Measurements from ENCODE around the gene DLK1.

The DLK1 gene

DNA sequence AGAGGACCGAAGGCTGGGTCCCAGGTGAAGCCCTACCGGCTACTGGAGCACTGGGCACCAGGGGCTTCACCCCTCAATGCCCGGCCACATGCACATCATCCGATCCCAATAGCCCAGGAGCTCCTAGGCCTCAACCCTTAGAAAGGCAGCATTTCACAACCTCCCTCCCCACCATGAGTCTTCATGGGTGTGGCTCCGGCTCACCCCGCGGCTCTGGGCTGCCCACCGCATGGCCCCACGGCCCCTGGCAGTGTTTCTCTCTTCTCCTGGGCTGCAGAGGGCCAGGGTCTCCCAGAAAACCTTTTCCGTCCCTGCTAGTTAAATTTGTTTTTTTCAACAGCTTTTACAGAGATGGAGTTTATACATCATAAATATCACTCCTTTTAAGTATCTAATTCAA is 28.6 kb upstream of the DLK1 start:
- TF ChIP-seq, protein P1, sequence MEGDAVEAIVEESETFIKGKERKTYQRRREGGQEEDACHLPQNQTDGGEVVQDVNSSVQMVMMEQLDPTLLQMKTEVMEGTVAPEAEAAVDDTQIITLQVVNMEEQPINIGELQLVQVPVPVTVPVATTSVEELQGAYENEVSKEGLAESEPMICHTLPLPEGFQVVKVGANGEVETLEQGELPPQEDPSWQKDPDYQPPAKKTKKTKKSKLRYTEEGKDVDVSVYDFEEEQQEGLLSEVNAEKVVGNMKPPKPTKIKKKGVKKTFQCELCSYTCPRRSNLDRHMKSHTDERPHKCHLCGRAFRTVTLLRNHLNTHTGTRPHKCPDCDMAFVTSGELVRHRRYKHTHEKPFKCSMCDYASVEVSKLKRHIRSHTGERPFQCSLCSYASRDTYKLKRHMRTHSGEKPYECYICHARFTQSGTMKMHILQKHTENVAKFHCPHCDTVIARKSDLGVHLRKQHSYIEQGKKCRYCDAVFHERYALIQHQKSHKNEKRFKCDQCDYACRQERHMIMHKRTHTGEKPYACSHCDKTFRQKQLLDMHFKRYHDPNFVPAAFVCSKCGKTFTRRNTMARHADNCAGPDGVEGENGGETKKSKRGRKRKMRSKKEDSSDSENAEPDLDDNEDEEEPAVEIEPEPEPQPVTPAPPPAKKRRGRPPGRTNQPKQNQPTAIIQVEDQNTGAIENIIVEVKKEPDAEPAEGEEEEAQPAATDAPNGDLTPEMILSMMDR (conservative IDR thresholded peaks at IDR 0.05; ENCODE audit: low read depth, low read length), result no peak
- no peak overlapping the region for H3K4me3 ChIP-seq (ENCODE audit: low read depth, low read length)

DNA sequence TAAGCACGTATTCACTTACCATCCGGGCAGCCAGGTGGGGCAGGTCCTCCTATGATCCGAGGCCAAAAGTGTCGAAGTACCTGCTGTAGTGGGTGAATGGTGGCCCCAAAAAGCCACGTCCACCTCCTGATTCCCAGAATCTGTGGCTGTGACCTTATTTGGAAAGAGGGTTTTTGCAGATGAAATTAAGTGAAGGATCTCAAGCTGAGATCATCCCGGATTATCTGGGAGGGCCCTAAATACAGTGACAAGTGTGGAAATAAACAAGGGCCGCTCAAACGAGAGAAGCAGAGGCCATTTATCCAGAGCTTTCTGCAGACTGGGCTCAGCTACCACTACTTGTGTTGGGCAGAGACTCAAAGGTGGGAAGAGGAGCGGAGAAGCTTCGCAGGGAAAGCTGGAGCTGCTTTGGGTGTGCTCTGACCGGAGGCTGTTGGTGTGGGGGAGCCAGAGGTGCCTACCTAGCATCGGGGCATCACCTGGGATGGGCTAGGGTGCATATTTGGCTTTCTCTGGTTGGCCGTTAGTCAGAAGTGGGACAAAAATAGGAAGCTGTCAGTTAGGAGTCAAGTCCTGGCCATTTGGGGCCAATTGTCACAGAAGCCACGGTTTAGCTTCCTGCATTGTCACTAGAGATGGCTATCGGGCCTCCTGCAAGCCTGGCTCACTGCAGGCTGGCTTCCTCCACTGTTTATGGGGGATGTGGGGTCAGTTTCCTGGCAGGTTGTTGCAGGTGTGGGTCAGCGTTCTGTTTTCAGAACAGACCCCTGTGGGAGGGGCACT is 27.8 kb upstream of the DLK1 start:
- TF ChIP-seq, protein P1 (conservative IDR thresholded peaks at IDR 0.05; ENCODE audit: low read depth, low read length), result no peak
- H3K4me3 ChIP-seq (ENCODE audit: low read depth, low read length), result no peak overlapping the region
- DNase-seq (ENCODE audit: low read depth), result no peak

More for the DNA sequence above, 28.6 kb upstream of the DLK1 start:
- no peak for DNase-seq (ENCODE audit: low read depth)

DNA sequence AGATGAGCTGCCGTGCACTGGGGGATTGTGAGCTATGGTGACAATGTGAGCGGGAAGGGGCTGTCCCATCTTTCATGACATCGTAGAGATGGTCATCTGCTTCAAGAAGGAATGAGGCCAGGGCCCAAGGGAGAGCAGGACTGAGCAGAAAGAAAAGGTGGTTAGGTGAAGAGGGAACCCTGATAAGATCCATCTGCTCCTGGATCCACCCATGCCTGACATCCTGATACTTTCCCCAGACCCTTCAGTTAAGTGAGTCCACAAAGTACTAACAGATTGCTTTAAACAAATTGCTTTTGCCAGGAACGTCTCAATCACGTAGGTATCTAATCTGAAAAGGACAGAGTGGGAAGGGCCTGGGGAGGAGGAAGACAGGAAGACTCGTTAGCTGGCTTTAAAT is 25.4 kb upstream of the DLK1 start:
- TF ChIP-seq, protein P1 (conservative IDR thresholded peaks at IDR 0.05; ENCODE audit: low read depth, low read length), result no peak
- DNase-seq (ENCODE audit: low read depth), result no peak
- no peak overlapping the region for H3K4me3 ChIP-seq (ENCODE audit: low read depth, low read length)

DNA sequence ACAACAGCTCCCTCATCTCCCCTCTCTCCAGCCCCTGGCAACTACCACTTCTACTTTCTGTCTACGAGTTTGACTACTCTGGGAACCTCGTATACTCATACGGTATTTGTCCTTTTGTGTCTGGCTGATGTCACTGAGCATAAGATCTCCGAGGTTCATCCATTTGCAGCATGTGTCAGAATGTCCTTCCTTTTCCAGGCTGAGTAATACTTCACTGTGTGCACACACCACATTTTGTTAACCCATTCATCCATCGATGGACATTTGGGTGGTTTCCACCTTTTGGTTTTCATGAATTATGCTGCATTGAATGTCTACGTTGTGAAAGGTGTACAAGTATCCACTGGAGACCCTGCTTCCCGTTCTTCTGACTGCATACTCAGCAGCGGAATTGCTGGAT is 24.1 kb upstream of the DLK1 start:
- DNase-seq (ENCODE audit: low read depth), result no peak
- no peak overlapping the region for H3K4me3 ChIP-seq (ENCODE audit: low read depth, low read length)
- TF ChIP-seq, protein P1 (conservative IDR thresholded peaks at IDR 0.05; ENCODE audit: low read depth, low read length), result no peak

DNA sequence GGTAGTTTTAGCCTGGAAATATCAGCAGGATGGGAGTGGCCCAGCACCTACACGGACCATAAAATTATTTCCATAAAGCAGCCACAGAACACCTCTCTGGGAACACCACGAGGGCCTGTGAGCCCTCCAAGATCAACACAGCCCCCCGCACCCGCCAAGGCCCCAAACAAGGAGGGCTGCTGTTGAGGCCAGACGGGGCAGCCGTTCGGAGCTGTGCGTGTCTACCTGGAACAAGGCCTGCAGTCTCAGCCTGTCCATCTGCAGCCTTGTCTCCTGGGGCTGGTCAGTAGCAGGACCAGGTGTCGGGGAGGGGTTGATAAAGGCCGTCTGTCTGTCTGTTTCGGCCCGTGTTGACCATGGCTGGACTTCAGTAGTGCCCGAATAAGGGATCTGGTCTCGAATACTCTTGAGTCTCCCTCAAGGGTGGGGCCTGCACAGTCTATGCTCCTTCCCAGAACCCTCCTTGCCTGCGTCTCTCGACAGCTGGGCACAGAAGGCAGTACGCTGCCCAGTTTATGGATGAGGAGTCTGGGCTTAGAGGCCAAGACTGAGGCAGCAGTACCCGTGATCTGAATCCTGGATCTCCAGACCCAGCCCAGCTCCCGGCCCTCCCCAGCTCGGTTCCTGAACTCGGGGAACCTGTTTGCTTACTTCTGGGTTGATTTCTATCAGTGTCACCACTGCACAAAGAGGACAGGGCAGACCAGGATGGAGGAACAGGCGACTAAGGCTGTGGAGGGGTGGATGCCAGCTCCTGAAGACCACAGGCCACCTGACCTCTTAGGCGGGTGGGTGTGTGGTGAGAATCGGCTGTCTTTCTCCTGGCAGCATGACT is 23.1 kb upstream of the DLK1 start:
- no peak overlapping the region for H3K4me3 ChIP-seq (ENCODE audit: low read depth, low read length)
- DNase-seq (ENCODE audit: low read depth), result no peak
- TF ChIP-seq, protein P1 (conservative IDR thresholded peaks at IDR 0.05; ENCODE audit: low read depth, low read length), result no peak

DNA sequence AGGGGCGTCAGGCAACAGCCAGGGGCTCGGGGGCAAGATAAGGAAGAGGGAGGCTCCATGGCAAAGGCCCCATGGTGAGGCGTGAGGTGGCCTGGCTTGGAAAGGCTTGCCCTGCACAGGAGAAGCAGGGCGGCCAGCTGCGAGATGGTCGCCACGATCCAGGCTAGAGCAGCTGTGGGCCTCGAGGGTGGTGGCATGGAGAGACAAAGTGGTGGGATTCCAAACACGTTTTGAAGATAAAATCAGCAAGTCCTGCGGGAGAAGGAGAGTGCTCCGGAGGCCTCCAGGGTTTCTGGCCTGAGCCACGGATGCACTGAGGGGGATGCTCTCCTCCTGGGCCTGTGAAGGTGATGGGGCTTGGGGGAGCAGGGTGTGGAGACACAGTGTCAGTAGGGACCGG is 20.5 kb upstream of the DLK1 start:
- DNase-seq (ENCODE audit: low read depth), result no peak
- no peak overlapping the region for H3K4me3 ChIP-seq (ENCODE audit: low read depth, low read length)
- TF ChIP-seq, protein P1 (conservative IDR thresholded peaks at IDR 0.05; ENCODE audit: low read depth, low read length), result no peak

Data from choroid plexus epithelial cell (primary cell).